MM.1S (cell line): ENCODE data around the gene NADK.

Experiments
- DNase-seq: peaks from one replicate; pipeline ENCODE4 v3.0.0-alpha.2; 2015
- H2AFZ ChIP-seq: fragments of 300-600 bp; sonication (generic); 2 replicates; pipeline ENCODE4 v1.6.0; 2016; ENCODE audit warnings: antibody characterized with exemption, low read length
- H3F3A ChIP-seq: fragments of 300-600 bp; sonication (generic); 2 replicates; pipeline ENCODE4 v1.6.1; 2016; ENCODE audit warnings: mild to moderate bottlenecking, antibody characterized with exemption, low read length, moderate library complexity, mixed read lengths; ENCODE audit not compliant: insufficient read depth
- H3K27ac ChIP-seq: fragments of 300-600 bp; sonication (generic); 2 replicates; pipeline ENCODE4 v1.5.1; 2016; ENCODE audit warnings: mild to moderate bottlenecking, low read length
- H3K27me3 ChIP-seq: fragments of 300-600 bp; sonication (generic); replicated peaks from 2 replicates; pipeline ENCODE4 v1.6.0; 2016; ENCODE audit warnings: low read length; ENCODE audit not compliant: insufficient read depth
- H3K36me3 ChIP-seq: fragments of 300-600 bp; sonication (generic); replicated peaks from 2 replicates; pipeline ENCODE4 v1.6.1; 2016; ENCODE audit warnings: mild to moderate bottlenecking, low read length, mixed read lengths; ENCODE audit not compliant: insufficient read depth
- H3K4me1 ChIP-seq: fragments of 300-600 bp; sonication (generic); 2 replicates; pipeline ENCODE4 v1.6.1; 2016; ENCODE audit warnings: low read length, mixed read lengths
- H3K4me2 ChIP-seq: fragments of 300-600 bp; sonication (generic); 2 replicates; pipeline ENCODE4 v1.6.0; 2016; ENCODE audit warnings: low read depth, low read length
- H3K4me3 ChIP-seq: fragments of 300-600 bp; sonication (generic); 2 replicates; pipeline ENCODE4 v1.5.1; 2016; ENCODE audit warnings: low read length, mixed read lengths
- H3K79me2 ChIP-seq: fragments of 300-600 bp; sonication (generic); 2 replicates; pipeline ENCODE4 v1.6.1; 2016; ENCODE audit warnings: mixed run types, low read length, mixed read lengths
- H3K9ac ChIP-seq: fragments of 300-600 bp; sonication (generic); 2 replicates; pipeline ENCODE4 v1.6.1; 2016; ENCODE audit warnings: low read length, mixed read lengths
- H3K9me2 ChIP-seq: fragments of 300-600 bp; sonication (generic); replicated peaks from 2 replicates; pipeline ENCODE4 v1.6.1; 2016; ENCODE audit warnings: mild to moderate bottlenecking, low read length, mixed read lengths; ENCODE audit not compliant: insufficient read depth
- H3K9me3 ChIP-seq: fragments of 300-600 bp; sonication (generic); replicated peaks from 2 replicates; pipeline ENCODE4 v1.6.1; 2016; ENCODE audit warnings: mild to moderate bottlenecking, low read length, mixed read lengths; ENCODE audit not compliant: insufficient read depth
- H4K20me1 ChIP-seq: fragments of 300-600 bp; sonication (generic); 2 replicates; pipeline ENCODE4 v1.6.1; 2016; ENCODE audit warnings: mild to moderate bottlenecking, low read length, moderate library complexity, mixed read lengths; ENCODE audit not compliant: insufficient read depth
- EZH2 ChIP-seq: fragments of 300-600 bp; sonication (generic); optimal IDR thresholded peaks from 2 replicates; pipeline ENCODE3; 2017; ENCODE audit warnings: low read depth, mild to moderate bottlenecking, antibody characterized with exemption, low read length, mixed read lengths
- EZH2phosphoT487 ChIP-seq: fragments of 300-600 bp; sonication (generic); IDR thresholded peaks from 2 replicates; pipeline ENCODE4 v1.6.1; 2018; ENCODE audit warnings: antibody characterized with exemption, low read length
- TF ChIP-seq, protein P1 (sequence below): fragments of 300-600 bp; sonication (generic); IDR thresholded peaks from 2 replicates; pipeline ENCODE4 v1.5.1; 2016; ENCODE audit warnings: antibody characterized with exemption, low read length, mixed read lengths

NADK gene

DNA sequence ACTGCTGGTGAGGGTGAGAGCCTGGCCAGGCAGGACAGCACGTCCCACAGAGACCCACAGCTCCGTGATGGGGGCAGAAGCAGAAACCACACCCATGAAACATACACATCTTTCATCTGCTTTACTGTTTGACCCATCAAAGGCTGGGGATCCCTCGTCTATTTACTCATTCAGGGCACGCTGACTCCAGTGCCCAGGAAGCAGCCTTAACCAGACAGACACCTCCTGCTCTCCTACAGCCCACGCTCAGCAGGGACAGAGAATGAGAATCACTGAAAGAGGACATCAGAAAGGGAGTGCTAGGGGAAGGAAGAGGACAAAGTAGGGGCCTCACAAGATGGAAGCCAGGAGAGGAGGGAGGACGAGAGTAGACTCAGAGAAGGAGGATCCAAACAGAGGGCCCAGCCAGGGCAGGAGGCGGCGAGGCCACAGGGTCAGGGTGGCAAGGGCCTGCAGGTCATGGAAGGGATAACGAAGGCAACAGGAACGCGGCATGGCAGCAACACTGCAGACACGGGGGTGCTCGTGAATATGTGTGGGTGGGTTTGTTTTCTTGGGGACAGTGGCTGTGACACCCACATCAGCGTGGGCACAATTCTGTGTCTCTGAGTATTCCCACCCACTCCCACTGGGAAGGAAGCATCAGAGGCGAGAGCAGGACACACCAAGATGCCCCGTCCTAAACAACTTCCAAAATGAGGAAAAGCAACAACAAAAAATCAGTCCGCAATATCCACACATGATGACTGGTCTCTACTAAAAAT is 15.4 kb upstream of the NADK start:
- H3K79me2 ChIP-seq, result peaks cover 39% of the 10 kb centered on the region

DNA sequence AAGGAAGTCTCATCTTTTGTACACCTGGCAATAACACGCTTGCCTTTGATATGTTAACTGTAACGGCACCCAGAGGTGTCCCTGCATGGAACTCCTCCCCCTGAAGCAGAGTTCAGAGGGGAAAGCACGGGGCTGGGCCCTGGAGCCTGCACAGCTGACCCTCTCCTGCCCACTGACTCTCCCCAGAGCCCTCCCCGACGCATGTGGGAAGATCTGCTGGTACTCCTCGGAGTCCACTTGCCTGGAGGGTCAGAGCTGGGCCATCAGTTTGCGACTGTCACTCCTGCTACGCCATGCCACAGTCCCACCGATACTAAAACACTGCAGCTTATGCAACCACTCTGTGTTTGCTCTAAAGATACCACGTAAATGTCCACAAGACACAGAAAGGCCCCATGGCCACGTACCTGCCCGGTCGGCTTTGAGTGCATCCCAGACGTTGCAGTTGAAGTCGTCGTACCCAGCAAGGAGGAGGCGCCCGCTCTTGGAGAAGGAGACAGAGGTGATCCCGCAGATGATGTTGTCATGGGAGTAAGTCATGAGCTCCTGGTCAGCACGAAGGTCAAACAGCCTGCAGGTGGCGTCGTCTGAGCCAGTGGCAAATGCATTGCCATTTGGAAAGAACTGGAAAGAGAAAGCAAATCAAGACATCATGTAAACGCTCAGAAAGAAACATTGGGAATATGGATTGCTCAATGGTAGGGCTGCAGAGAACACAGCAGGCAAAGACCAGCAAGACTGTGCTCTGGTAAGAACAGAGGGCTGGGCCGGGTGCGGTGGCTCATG is 10.6 kb upstream of the NADK start:
- H3K4me1 ChIP-seq, result no peaks in the 10 kb centered on the region
- H3F3A ChIP-seq, result peaks cover 3% of the 10 kb centered on the region; the same call in 1 of the 2 replicates
- no peaks in the 10 kb centered on the region for H4K20me1 ChIP-seq
- no peak overlapping the region for H3K27ac ChIP-seq
- no peak overlapping the region for H3K4me3 ChIP-seq
- H3K27me3 ChIP-seq, result no peaks in the 10 kb centered on the region
- no peak overlapping the region for H3K9ac ChIP-seq
- H3K9me2 ChIP-seq, result no peaks in the 10 kb centered on the region
- no peaks in the 10 kb centered on the region for H3K9me3 ChIP-seq
- peak; percentile 9 for DNase-seq
- no peak overlapping the region for H2AFZ ChIP-seq
- H3K4me2 ChIP-seq, result no peak overlapping the region
- TF ChIP-seq, protein P1, sequence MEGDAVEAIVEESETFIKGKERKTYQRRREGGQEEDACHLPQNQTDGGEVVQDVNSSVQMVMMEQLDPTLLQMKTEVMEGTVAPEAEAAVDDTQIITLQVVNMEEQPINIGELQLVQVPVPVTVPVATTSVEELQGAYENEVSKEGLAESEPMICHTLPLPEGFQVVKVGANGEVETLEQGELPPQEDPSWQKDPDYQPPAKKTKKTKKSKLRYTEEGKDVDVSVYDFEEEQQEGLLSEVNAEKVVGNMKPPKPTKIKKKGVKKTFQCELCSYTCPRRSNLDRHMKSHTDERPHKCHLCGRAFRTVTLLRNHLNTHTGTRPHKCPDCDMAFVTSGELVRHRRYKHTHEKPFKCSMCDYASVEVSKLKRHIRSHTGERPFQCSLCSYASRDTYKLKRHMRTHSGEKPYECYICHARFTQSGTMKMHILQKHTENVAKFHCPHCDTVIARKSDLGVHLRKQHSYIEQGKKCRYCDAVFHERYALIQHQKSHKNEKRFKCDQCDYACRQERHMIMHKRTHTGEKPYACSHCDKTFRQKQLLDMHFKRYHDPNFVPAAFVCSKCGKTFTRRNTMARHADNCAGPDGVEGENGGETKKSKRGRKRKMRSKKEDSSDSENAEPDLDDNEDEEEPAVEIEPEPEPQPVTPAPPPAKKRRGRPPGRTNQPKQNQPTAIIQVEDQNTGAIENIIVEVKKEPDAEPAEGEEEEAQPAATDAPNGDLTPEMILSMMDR, result peak; percentile 47
- no peak for TF ChIP-seq EZH2phosphoT487
- no peak for TF ChIP-seq EZH2
- peaks cover 12% of the 10 kb centered on the region; the same call in 1 of the 2 replicates for H3K79me2 ChIP-seq
- H3K36me3 ChIP-seq, result peaks cover 12% of the 10 kb centered on the region; the same call in 1 of the 2 replicates

More for the DNA sequence above, 15.4 kb upstream of the NADK start:
- DNase-seq, result no peak
- TF ChIP-seq EZH2phosphoT487 (no peak), EZH2 (no peak)
- TF ChIP-seq, protein P1, result no peak
- Histone ChIP-seq H3K27me3 (no peaks in the 10 kb centered on the region), H3K4me3 (no peak overlapping the region), H3K9me2 (no peaks in the 10 kb centered on the region), H3K9ac (no peak overlapping the region), H3K36me3 (peaks cover 3% of the 10 kb centered on the region; the same call in 1 of the 2 replicates), H3K4me1 (peaks cover 7% of the 10 kb centered on the region), H2AFZ (no peak overlapping the region), H4K20me1 (0 out of 2 replicates have a peak, but pooled peaks cover 4% of the 10 kb centered on the region), H3K4me2 (no peak overlapping the region), H3F3A (0 out of 2 replicates have a peak, but pooled peaks cover 4% of the 10 kb centered on the region), H3K9me3 (no peaks in the 10 kb centered on the region), H3K27ac (no peak overlapping the region)

DNA sequence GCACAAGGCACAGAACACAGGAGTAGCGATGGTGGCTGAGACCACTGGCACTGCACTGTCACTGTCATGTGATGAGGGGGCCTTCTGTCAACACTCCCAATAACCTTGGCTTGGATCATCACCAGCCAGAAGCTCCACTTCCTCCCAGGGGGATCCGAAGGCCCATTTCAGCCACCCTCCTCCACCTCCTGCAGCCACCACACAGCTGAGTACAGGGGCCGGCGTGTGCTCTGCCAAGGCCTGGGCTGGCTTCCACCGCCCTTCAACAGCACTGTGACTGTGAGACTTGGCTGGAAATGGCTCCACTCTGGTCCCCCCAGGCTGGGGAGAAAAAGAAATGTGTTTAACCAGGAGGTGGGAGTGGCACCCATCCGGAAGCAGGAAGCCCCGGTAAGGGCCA is 9.9 kb upstream of the NADK start:
- Histone ChIP-seq H4K20me1 (no peaks in the 10 kb centered on the region), H3K4me1 (no peaks in the 10 kb centered on the region), H3K4me2 (no peak overlapping the region), H3K79me2 (peaks cover 6% of the 10 kb centered on the region; the same call in 1 of the 2 replicates), H3K36me3 (peaks cover 12% of the 10 kb centered on the region; the same call in 1 of the 2 replicates), H3K9ac (no peak overlapping the region), H3K4me3 (no peak overlapping the region), H3K27me3 (no peaks in the 10 kb centered on the region), H3F3A (peaks cover 3% of the 10 kb centered on the region; the same call in 1 of the 2 replicates), H3K27ac (no peak overlapping the region), H2AFZ (no peak overlapping the region), H3K9me3 (no peaks in the 10 kb centered on the region), H3K9me2 (no peaks in the 10 kb centered on the region)
- TF ChIP-seq EZH2 (no peak), EZH2phosphoT487 (no peak)
- TF ChIP-seq, protein P1, result no peak
- no peak for DNase-seq
